Astrocyte of the cerebellum (primary cell): Measurements from ENCODE around the gene ITIH2.
"Not testable (repeated sequence)": the region's sequence is repeated elsewhere in the genome, so short reads cannot be mapped to it uniquely, and the experiment has no call there.

Experiments
- DNase-seq: peaks from one replicate; pipeline ENCODE4 v3.0.0-alpha.2; 2011; ENCODE audit warnings: low read depth
- H3K4me3 ChIP-seq: 2 replicates; pipeline ENCODE4 v1.5.1; 2011; ENCODE audit warnings: mild to moderate bottlenecking, low read depth, low read length, moderate library complexity
- CTCF ChIP-seq: IDR thresholded peaks from 2 replicates; pipeline ENCODE4 v1.5.1; 2012; ENCODE audit warnings: low read length, low read depth, moderate library complexity, mild to moderate bottlenecking; ENCODE audit errors: missing control alignments
- in situ Hi-C: cut with HindIII; loops from 2 replicates; pipeline ENCODE4 v1.10.0; 2017; ENCODE audit warnings: low sequenced_read_pairs

ITIH2 gene

GRCh38 chr10:7686351-7687171, 16.6 kb upstream of the ITIH2 start:
- in situ Hi-C loops, result loop anchor here (5.0 kb wide), 1 partner anchor 39 kb away; no protein-coding TSS in a partner anchor
- no peak overlapping the region for H3K4me3 ChIP-seq
- TF ChIP-seq CTCF, result no peak
- DNase-seq, result no peak

- in situ Hi-C loops, result loop anchor here (5.0 kb wide), 1 partner anchor 40 kb away; no protein-coding TSS in a partner anchor
Measured at GRCh38 chr10:7687228-7687907, 15.7 kb upstream of the ITIH2 start.

GRCh38 chr10:7689591-7689990, 13.5 kb upstream of the ITIH2 start:
- H3K4me3 ChIP-seq, result no peak overlapping the region
- in situ Hi-C loops, result loop anchor here (5.0 kb wide), 1 partner anchor 42 kb away; no protein-coding TSS in a partner anchor
- no peak for TF ChIP-seq CTCF
- DNase-seq, result no peak

More at GRCh38 chr10:7687228-7687907, 15.7 kb upstream of the ITIH2 start:
- peak; percentile 94 for TF ChIP-seq CTCF
- no peak overlapping the region for H3K4me3 ChIP-seq
- DNase-seq, result peak; percentile 87

GRCh38 chr10:7690885-7691597, 12.1 kb upstream of the ITIH2 start:
- DNase-seq, H3K4me3 ChIP-seq, in situ Hi-C loops: not testable (repeated sequence)

GRCh38 chr10:7692368-7692767, 10.7 kb upstream of the ITIH2 start:
- in situ Hi-C loops, H3K4me3 ChIP-seq, DNase-seq: not testable (repeated sequence)

- DNase-seq, H3K4me3 ChIP-seq, in situ Hi-C loops: not testable (repeated sequence)
Measured at GRCh38 chr10:7693194-7693593, 9.9 kb upstream of the ITIH2 start.

GRCh38 chr10:7696545-7696944, 6.6 kb upstream of the ITIH2 start:
- DNase-seq, result peak; percentile 5
- H3K4me3 ChIP-seq, result no peak overlapping the region
- TF ChIP-seq CTCF, result no peak
- in situ Hi-C loops, result loop anchor here (5.0 kb wide), 1 partner anchor 164 kb away; no protein-coding TSS in a partner anchor
